WTC11 (cell line): ENCODE measurements around the gene ACBD6.

Experiments
- ARID4B ChIP-seq: sonication (generic); formaldehyde crosslinking; IDR thresholded peaks from 2 replicates; pipeline ENCODE4 v1.8.0; 2023; ENCODE audit warnings: missing genetic modification reagents, mild to moderate bottlenecking, borderline replicate concordance
- CTCF ChIP-seq: fragments of 200-600 bp; IDR thresholded peaks from 2 replicates; pipeline ENCODE4 v1.8.0; 2022; ENCODE audit warnings: antibody characterized with exemption
- E2F5 ChIP-seq: sonication (generic); formaldehyde crosslinking; IDR thresholded peaks from 2 replicates; pipeline ENCODE4 v1.8.1; 2022; ENCODE audit warnings: mild to moderate bottlenecking, moderate library complexity, missing genetic modification reagents
- ERG ChIP-seq: fragments of 250-450 bp; sonication (Bioruptor Pico); IDR thresholded peaks from 2 replicates; pipeline ENCODE4 v1.8.0; 2021; ENCODE audit warnings: mild to moderate bottlenecking
- ETV6 ChIP-seq: sonication (generic); formaldehyde crosslinking; IDR thresholded peaks from 2 replicates; pipeline ENCODE4 v1.8.1; 2022; ENCODE audit warnings: mild to moderate bottlenecking, missing genetic modification reagents
- FOXJ3 ChIP-seq: sonication (generic); formaldehyde crosslinking; IDR thresholded peaks from 2 replicates; pipeline ENCODE4 v1.9.0; 2021; ENCODE audit warnings: missing genetic modification reagents, mild to moderate bottlenecking, borderline replicate concordance
- PRRX2 ChIP-seq: fragments of 250-450 bp; sonication (Bioruptor Pico); IDR thresholded peaks from 2 replicates; pipeline ENCODE4 v1.8.0; 2021; ENCODE audit warnings: mild to moderate bottlenecking
- SP1 ChIP-seq: sonication (generic); formaldehyde crosslinking; conservative IDR thresholded peaks from 2 replicates; pipeline ENCODE4 v1.8.1; 2022; ENCODE audit warnings: missing genetic modification reagents
- USF2 ChIP-seq: sonication (generic); formaldehyde crosslinking; IDR thresholded peaks from 2 replicates; pipeline ENCODE4 v1.8.1; 2023; ENCODE audit warnings: mild to moderate bottlenecking, missing genetic modification reagents, moderate library complexity

GRCh38 chr1:180545991-180546390 lies 43.6 kb upstream of the ACBD6 start:
- no peak for TF ChIP-seq FOXJ3 (CRISPR knock-in tag)
- no peak for TF ChIP-seq ETV6
- no peak for TF ChIP-seq CTCF
- no peak for TF ChIP-seq SP1 (CRISPR knock-in tag)
- no peak for TF ChIP-seq PRRX2 (CRISPR knock-in tag)
- TF ChIP-seq ARID4B (CRISPR knock-in tag) = no peak
- no peak for TF ChIP-seq USF2 (CRISPR knock-in tag)
- TF ChIP-seq ERG (CRISPR knock-in tag) = no peak
- TF ChIP-seq E2F5 (CRISPR knock-in tag) = no peak
